ENCODE measurements around the gene FBXO2. TPM values are rescaled to one million over a fixed set of nuclear protein-coding genes. Genes with fewer than 3 reads are reported as not detected.
A peak's percentile ranks its signal among the peaks of the same experiment; 100 is the strongest.

Gene FBXO2
- total and polyA plus RNA-seq, 9 of the 15 experiments (the other 6 are each of a cell fraction or from before 2014, with no cell fraction given) = 0.04 to 1.9 (median 0.27) TPM

GRCh38 chr1:11654137-11654938, at the start of gene FBXO2, which contains the start of gene FBXO44 (continued):
- TF ChIP-seq ZBTB17 (CRISPR knock-in tag; IDR thresholded peaks at IDR 0.05) (no peak), ZNF324 (CRISPR knock-in tag; IDR thresholded peaks at IDR 0.05) (no peak), RFX7 (CRISPR knock-in tag; IDR thresholded peaks at IDR 0.05) (no peak), ZBTB2 (IDR thresholded peaks at IDR 0.05) (0 out of 2 replicates have a peak, but pooled peaks have one; percentile 22), ATF7 (IDR thresholded peaks at IDR 0.05) (no peak), ZNF778 (CRISPR knock-in tag; IDR thresholded peaks at IDR 0.05) (no peak), MAZ (CRISPR knock-in tag; conservative IDR thresholded peaks at IDR 0.05 in 1 of 2, IDR thresholded peaks at IDR 0.05 in 1 of 2) (peak in 1 of 2 experiments; percentile 63; a peak in 1 of 4 replicates), ATF2 (CRISPR knock-in tag; IDR thresholded peaks at IDR 0.05) (no peak), TFAP4 (CRISPR knock-in tag; IDR thresholded peaks at IDR 0.05; ENCODE audit: borderline replicate concordance) (peak; percentile 20; the same call in 1 of the 2 replicates), NCOA4 (IDR thresholded peaks at IDR 0.05; ENCODE audit: partially characterized antibody) (no peak)
- TF ChIP-seq, protein P1, sequence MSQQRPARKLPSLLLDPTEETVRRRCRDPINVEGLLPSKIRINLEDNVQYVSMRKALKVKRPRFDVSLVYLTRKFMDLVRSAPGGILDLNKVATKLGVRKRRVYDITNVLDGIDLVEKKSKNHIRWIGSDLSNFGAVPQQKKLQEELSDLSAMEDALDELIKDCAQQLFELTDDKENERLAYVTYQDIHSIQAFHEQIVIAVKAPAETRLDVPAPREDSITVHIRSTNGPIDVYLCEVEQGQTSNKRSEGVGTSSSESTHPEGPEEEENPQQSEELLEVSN (IDR thresholded peaks at IDR 0.05; ENCODE audit: borderline replicate concordance in 1 of 2, extremely low read depth in 1 of 2, insufficient read depth in 1 of 2, insufficient read length in 1 of 2, low read depth in 1 of 2, low read length in 1 of 2, poor library complexity in 1 of 2, severe bottlenecking in 1 of 2) = peak in 1 of 2 experiments; percentile 63
- TF ChIP-seq, protein P2, sequence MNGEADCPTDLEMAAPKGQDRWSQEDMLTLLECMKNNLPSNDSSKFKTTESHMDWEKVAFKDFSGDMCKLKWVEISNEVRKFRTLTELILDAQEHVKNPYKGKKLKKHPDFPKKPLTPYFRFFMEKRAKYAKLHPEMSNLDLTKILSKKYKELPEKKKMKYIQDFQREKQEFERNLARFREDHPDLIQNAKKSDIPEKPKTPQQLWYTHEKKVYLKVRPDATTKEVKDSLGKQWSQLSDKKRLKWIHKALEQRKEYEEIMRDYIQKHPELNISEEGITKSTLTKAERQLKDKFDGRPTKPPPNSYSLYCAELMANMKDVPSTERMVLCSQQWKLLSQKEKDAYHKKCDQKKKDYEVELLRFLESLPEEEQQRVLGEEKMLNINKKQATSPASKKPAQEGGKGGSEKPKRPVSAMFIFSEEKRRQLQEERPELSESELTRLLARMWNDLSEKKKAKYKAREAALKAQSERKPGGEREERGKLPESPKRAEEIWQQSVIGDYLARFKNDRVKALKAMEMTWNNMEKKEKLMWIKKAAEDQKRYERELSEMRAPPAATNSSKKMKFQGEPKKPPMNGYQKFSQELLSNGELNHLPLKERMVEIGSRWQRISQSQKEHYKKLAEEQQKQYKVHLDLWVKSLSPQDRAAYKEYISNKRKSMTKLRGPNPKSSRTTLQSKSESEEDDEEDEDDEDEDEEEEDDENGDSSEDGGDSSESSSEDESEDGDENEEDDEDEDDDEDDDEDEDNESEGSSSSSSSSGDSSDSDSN (IDR thresholded peaks at IDR 0.05; ENCODE audit: borderline replicate concordance in 1 of 2, low read depth in 2 of 2, low read length in 2 of 2) = 0 out of 4 replicates have a peak, but pooled peaks of 1 of the 2 experiments have one; percentile 25
- TF ChIP-seq, protein P3, sequence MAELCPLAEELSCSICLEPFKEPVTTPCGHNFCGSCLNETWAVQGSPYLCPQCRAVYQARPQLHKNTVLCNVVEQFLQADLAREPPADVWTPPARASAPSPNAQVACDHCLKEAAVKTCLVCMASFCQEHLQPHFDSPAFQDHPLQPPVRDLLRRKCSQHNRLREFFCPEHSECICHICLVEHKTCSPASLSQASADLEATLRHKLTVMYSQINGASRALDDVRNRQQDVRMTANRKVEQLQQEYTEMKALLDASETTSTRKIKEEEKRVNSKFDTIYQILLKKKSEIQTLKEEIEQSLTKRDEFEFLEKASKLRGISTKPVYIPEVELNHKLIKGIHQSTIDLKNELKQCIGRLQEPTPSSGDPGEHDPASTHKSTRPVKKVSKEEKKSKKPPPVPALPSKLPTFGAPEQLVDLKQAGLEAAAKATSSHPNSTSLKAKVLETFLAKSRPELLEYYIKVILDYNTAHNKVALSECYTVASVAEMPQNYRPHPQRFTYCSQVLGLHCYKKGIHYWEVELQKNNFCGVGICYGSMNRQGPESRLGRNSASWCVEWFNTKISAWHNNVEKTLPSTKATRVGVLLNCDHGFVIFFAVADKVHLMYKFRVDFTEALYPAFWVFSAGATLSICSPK (IDR thresholded peaks at IDR 0.05; ENCODE audit: borderline replicate concordance) = no peak

Data from K562 (cell line).